NCI-H2196 (cell line): Measurements from ENCODE around the gene NAGK.
"Not testable (repeated sequence)": the region's sequence is repeated elsewhere in the genome, so short reads cannot be mapped to it uniquely, and the experiment has no call there.

ENCODE experiments used
- DNase-seq: peaks from one replicate; lab custom pipeline; 2025; ENCODE audit not compliant: unreplicated experiment; lab: John Stamatoyannopoulos, UW

NAGK gene

GRCh38 chr2:71103809-71104208 lies 35.4 kb downstream of the NAGK start:
- DNase-seq: no peak

- not testable (repeated sequence) for DNase-seq
Observed at GRCh38 chr2:71106463-71106862, 38.0 kb downstream of the NAGK start.

DNA sequence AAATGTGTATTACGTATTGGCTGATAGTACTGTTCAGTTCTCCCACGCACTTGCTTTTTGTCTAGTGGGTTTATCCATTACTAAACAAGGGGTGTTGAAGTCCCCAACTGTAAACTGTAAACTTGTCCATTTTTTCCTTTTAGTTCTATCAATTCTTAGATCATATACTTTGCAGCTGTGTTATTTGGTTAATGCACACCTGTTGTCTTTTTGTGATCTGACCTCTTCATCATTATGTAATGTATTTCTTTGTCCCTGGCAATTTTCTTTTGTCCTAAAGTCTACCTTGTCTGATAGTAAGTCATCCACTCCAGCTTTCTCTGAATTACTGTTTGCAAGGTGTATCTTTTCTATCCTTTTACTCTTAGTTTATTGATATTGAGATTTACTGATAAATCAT lies 39.6 kb downstream of the NAGK start:
- no peak for DNase-seq

DNA sequence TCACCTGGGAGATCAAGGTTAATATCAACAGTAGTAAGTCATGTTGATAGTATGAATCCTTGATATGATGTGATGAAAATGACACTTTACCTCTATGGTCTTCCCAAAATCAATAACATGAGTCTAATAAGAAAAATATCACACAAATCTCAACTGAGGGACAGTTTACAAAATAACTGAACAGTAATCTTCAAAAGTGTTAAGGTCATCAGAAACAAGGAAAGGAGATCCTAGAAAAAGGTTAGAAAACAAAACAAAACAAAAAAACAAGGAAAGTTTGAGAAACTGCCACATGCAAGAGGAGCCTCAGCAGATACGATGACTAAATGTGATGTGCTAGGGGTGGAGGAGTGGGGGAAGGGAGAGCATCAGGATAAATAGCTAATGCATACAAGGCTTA lies 45.4 kb downstream of the NAGK start:
- DNase-seq: no peak

- DNase-seq: no peak
Observed at GRCh38 chr2:71117063-71117462, 48.6 kb downstream of the NAGK start.

DNA sequence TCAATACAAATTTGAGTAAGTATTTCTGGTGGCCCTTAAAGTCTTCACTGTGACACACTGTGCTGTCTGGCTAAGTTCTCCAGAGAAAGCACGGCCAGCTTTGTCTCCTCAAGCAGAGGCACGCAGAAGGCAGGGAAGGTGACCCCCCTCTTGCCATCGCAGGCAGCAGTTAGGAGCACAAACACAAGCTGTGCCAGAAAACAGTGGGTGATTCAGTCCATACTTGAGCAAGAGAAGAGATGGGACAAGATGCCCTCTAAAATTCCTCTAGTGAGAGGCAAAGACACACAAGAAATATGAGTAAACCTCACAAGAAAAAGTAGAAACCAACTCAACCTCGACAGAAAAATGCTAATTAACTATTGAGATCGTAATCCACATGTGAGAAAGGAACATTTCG lies 51.7 kb downstream of the NAGK start:
- DNase-seq: no peak

GRCh38 chr2:71121479-71121878 lies 53.0 kb downstream of the NAGK start:
- no peak for DNase-seq

DNA sequence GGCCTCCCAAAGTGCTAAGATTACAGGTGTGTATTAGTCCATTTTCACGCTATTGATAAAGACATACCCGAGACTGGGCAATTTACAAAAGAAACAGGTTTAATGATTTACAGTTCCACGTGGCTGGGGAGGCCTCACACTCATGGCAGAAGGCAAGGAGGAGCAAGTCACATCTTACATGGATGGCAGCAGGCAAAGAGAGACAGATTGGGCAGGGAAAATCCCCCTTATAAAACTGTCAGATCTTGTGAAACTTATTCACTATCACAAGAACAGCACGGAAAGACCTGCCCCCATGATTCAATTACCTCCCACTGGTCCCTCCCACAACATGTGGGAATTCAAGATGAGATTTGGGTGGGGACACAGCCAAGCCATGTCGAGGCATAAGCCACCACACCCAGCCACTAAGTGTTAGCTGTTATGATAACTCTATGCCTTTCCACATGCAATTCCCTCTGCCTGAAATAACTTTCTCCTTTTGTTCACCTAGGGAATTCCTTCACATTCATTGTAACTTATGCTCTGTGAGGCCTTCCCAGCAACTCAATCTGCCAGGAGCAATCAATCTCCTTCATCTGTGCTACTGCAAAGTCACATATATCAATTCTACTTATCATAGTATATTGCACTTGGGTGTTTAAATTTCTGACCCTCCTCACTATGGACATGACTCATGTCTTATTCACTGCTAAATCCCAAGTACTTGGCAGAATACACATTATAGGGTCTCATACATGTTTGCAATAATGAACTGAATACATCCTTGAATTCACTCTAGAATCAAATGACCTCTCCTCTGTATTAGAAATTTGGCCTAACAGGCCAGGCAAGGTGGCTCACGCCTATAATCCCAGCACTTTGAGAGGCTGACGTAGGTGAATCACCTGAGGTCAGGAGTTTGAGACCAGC lies 54.2 kb downstream of the NAGK start:
- DNase-seq: no peak

DNA sequence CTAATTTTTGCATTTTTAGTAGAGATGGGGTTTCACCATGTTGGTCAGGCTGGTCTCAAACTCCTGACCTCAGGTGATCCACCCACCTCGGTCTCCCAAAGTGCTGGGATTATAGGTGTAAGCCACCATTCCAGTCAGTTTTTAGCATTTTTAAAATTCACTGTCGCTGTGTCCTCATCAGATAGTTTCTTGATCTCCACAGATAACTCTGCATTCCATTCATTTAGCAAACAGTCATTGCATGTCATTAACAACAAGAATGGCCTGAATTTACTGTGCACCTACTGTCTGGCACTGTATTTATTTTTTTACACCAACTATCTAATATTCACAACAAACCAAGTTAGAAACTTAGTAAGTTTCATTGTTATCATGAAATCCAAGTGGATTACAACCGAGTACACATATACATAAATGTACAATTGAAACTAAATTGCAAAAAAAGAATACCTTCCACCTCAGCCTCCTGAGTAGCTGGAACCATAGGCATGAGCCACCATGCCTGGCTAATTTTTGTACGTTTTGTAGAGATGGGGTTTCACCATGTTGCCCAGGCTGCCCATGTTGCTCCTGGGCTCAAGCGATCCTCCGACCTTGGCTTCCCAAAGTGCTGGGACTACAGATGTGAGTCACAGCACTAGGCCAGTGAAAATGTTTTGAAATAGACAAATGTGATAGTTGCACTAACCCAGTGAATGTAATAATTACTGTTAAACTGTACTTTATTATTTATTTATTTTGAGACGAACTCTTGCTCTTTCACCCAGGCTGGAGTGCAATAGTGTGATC lies 57.3 kb downstream of the NAGK start:
- DNase-seq: no peak

DNA sequence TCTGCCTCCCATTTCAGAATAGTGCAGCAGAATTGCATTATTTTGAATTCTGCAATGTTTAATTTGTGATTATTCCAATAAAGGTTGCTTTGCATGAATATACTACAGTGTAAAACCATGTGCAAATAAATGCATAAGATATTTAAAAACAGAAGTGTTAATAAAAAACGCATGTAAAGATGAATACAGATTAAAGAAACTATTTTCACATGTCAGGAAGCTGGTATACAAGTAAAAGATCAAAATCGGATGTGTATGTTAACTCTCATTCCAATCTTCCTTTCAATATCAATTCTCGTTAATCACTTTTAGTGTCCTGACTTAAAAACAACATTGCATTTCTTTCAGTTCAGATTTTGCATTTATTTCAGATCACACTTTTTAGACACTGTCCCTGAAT lies 58.5 kb downstream of the NAGK start:
- no peak for DNase-seq
